Dermis blood vessel endothelial cell (primary cell): Measurements from ENCODE around the gene DENND11. TPM values are rescaled to one million over a fixed set of nuclear protein-coding genes. Genes with fewer than 3 reads are reported as not detected.

ENCODE experiments used
- DNase-seq: peaks from one replicate; pipeline ENCODE4 v3.0.0; 2010
- total RNA-seq: library from RNA; depleted of rRNA; stranded (reverse); fragments of >200 nt; gene quantifications from 2 replicates; pipeline ENCODE4 v1.2.3, GENCODE V29; 2014

The DENND11 gene
- total RNA-seq, result 65.4 and 76.9 TPM in 2 replicates

GRCh38 chr7:141702047-141702567, at the start of gene DENND11:
Gene DENND11 (minus strand): TSS chr7:141702166. CDS start chr7:141702153, 13 bp downstream.
- peak; percentile 64 for DNase-seq

DNA sequence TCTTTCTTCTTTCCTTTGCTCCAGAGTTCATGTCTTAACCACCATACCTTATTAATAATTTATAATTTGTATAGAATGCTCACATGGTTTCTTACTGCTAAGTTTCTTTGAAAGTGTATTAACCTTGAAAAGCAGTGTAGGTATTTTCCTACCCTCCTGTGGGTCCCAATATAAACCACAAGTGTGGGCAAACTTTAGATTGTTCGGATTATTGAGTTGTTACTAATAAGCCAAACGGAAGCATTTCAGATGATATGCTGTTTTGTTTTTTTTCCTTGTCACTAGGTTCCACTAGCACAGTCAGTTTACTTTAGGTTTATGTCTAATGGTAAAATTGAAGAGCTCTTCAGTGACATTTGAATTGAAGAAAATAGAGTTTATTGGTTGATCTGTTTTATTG, 46.4 kb upstream of the DENND11 start:
- DNase-seq, result no peak

- no peak for DNase-seq
Observed at GRCh38 chr7:141744131-141744530, 42.2 kb upstream of the DENND11 start.

GRCh38 chr7:141742229-141742628, 40.3 kb upstream of the DENND11 start:
- no peak for DNase-seq

- DNase-seq, result no peak
Observed at GRCh38 chr7:141739250-141739649, 37.3 kb upstream of the DENND11 start.

GRCh38 chr7:141738592-141739013, 36.6 kb upstream of the DENND11 start:
- no peak for DNase-seq

DNA sequence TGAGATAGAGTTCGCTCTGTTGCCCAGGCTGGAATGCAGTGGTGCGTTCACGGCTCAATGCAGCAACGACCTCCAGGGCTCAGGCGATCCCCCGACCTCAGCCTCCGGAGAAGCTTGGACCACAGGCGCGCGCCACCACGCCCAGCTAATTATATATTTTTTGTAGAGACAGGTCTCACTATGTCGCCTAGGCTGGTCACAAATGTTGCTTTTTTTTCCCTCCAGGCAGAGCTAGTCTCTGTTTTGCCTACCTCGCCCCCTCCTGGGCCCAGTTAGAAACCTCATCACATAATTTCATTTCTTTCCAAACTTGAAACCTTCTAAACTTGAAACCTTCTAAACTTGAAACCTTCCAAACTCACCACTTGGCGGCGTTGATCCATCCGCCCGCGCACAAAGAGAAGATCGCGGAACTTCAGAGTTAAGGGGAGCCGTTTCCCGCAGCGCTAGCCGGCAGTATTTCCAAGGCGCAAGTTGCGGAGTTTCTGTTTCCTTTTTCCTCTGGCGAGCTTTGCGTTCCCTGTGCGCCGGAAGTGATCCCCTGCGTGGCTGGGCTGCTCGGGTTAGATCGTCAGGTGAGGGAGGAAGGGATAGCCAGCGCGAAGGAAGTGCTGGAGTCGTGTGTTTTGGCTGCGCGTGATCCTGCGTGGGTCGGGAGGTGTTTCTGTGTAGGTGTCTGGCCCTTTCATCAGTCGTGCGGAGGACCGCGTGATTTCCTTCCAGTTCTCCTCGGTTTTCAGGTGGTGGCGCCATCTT, 36.0 kb upstream of the DENND11 start, which contains the start of gene SSBP1:
Gene SSBP1 (plus strand): TSS at position 523 of the 756 bp plus-strand sequence. CDS start 809 bp downstream, outside the sequence.
- peak; percentile 99 for DNase-seq

GRCh38 chr7:141737118-141737835, 35.3 kb upstream of the DENND11 start:
- DNase-seq, result peak; percentile 30

- DNase-seq, result no peak
Observed at GRCh38 chr7:141731476-141732149, 29.6 kb upstream of the DENND11 start.

- DNase-seq, result no peak
Observed at GRCh38 chr7:141729020-141729419, 27.1 kb upstream of the DENND11 start.

- DNase-seq, result no peak
Observed at GRCh38 chr7:141722529-141722928, 20.6 kb upstream of the DENND11 start.

DNA sequence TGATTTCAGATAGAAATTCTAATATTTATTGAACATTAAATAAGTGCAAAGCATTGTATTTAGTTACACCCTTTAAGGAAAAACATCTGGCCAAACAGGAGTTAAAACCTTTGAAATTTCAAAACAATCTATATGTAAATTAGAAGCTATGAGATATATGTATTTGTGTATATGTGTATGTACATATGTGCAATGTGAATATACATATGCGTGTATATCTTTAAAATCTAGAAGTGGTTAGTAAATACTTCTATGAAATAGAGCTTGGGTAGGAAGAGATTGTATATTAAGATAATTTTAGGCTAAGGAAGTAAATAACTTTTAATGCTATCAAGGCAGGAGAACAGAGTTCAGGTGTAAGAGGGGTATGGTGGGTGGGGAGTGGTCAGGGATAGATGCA, 15.5 kb upstream of the DENND11 start:
- DNase-seq, result no peak

- no peak for DNase-seq
Observed at GRCh38 chr7:141715794-141716689, 14.1 kb upstream of the DENND11 start.

- DNase-seq, result no peak
Observed at GRCh38 chr7:141715018-141715417, 13.1 kb upstream of the DENND11 start.

DNA sequence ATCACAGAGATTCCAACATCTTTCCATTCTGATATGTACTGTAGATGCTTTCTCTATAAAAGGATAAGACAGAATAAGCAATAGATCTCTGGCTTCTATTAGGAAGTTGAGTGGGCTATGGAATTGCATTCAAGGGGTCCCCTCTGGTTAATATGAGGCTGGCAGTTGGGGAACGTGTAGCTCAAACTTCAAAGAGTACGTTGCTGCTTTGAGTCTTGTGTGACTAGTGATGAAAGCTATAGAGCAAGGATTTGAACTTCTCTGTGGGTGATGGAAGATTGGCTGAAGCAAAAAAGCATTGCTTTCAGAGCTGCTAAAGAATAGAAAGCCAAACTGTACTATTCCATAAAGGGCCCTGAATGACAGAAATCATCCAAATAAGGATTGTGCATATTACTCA, 12.6 kb upstream of the DENND11 start:
- no peak for DNase-seq

GRCh38 chr7:141713890-141714289, 11.9 kb upstream of the DENND11 start:
- no peak for DNase-seq

GRCh38 chr7:141712603-141713255, 10.8 kb upstream of the DENND11 start:
- no peak for DNase-seq

DNA sequence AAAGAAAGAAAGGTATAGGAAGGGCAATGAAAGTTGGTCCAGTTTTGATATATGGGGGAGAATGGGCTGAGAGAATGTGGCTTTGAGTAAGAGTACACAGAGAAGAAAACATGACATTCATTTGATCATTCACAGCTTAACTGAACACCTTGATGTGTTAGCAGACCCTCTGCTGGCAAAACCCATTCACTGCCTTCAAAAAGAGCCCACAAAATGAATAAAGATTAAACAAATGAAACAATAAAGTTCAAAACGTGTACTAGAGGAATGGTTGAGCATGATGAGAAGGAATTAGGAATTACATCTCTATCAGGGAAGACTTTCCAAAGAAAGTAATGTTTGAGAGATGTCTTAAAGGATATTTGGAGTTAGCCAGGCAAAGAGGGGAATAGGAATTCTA, 8.3 kb upstream of the DENND11 start:
- no peak for DNase-seq

- no peak for DNase-seq
Observed at GRCh38 chr7:141709749-141710148, 7.8 kb upstream of the DENND11 start.

DNA sequence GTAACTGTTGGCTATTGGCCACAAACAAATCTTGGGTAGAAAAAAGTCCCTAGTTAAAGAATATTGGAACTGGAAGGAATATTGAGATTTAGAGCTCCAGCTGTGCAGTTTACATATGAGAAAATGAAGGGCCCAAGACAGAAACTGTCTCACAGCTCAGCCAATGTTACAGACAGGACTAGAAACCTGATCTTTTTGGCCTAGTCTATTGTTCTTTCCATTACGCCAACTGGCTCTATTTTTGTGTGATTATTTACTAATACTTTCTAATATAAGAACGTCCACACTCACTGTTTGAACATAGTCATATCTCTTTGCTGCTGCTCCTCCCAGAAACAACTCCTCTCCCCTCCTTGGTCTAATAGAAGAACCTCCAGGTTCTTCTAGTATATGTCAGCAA, 7.4 kb upstream of the DENND11 start:
- no peak for DNase-seq

DNA sequence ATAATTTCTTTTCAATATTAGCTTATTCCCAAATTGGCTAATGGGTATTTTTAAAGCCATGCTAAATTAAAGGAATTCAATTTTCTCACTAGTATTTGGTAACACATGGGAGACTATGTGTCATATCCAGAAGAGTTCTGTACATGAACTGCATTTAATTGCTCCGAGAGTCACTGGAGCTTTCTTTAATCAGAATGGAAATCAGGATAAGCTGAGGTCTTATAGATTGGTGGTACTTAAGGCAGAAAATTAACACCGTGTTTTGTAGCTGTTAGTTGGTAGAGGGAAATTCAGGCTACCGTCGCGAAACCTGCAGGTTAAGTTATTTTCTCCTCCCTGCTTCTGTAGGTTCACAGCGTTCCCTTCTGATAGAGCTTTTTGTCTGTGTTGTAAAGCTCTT, 6.4 kb upstream of the DENND11 start, which contains the start of gene WEE2:
Gene WEE2 (plus strand): TSS at position 3 of the 400 bp plus-strand sequence. CDS start 406 bp downstream, outside the sequence.
- DNase-seq, result no peak
